Pancreas (tissue), 10 donors: ENCODE measurements around the gene TNFAIP3. TPM values are rescaled to one million over a fixed set of nuclear protein-coding genes. Genes with fewer than 3 reads are reported as not detected.
"Not testable (repeated sequence)": the region's sequence is repeated elsewhere in the genome, so short reads cannot be mapped to it uniquely, and the experiment has no call there.

Experiments
- ATAC-seq, 4 donors: fragments of 200-7000 bp; cut with Tn5 transposase; one replicate each; pipeline versions ENCODE4 v1.8.0 to v1.9.1; 2020; ENCODE audit warnings: mild to moderate bottlenecking in 4 of 4, moderate library complexity in 4 of 4
- DNase-seq, 6 donors: peaks; one replicate each; pipeline ENCODE4 v3.0.0-alpha.2; 2020
- FAIRE-seq: peaks from 2 replicates; lab custom pipeline; 2012; peaks lifted over from hg19 to GRCh38; lab: Jason Lieb, UNC
- H3K27ac ChIP-seq, 4 donors: fragments of 200-600 bp; sonication (generic); 1 replicate in 3 of 4; 2 replicates in 1 of 4; pipeline versions ENCODE4 v1.5.0 to v1.8.0; 2020
- H3K27me3 ChIP-seq, 4 donors: fragments of 200-600 bp; one replicate each; pipeline ENCODE4 v1.8.0; 2021
- H3K36me3 ChIP-seq, 3 donors: fragments of 200-600 bp; sonication (generic) in 1 of 3; one replicate each; pipeline versions ENCODE4 v1.5.0 to v1.8.0; 2020 to 2021
- H3K4me1 ChIP-seq, 3 donors: fragments of 200-600 bp; one replicate each; pipeline ENCODE4 v1.8.0; 2021
- H3K4me3 ChIP-seq, 4 donors: fragments of 200-600 bp; sonication (generic) in 2 of 4; one replicate each; pipeline versions ENCODE4 v1.5.0 to v1.8.0; 2020 to 2021
- H3K9me3 ChIP-seq, 4 donors: fragments of 200-600 bp; one replicate each; pipeline ENCODE4 v1.8.0; 2021
- WGBS, 2 donors: extraction: QIAGEN DNeasy Blood & Tissue Kit; methylation state at CpG; one replicate each; pipeline ENCODE4 v1.1.7; 2013; 5-methylcytosine and 5-hydroxymethylcytosine counted together
- intact Hi-C, 3 donors: fragments of 100-400 bp; cut with DNase I; formaldehyde crosslinking; loops; one replicate each; pipeline versions ENCODE4 v1.11.1 to v1.14.2; 2022
- polyA plus RNA-seq, 2 donors: library from polyadenylated mRNA; stranded (reverse); fragments of 200-250 nt; gene quantifications; one replicate each; pipeline ENCODE4 v1.2.3, GENCODE V29; 2013
- total RNA-seq, 6 donors: library from RNA; stranded (reverse); fragmentation: NEBNext Ultra II Directional in 4 of 6; extraction: Animal tissue kit (Norgen Biotek cat#: 25700) in 4 of 6; gene quantifications; one replicate each; pipeline versions ENCODE4 v1.2.1 to v1.2.4, GENCODE V29; 2021 to 2023
- TF ChIP-seq, protein P1 (sequence below), 4 donors: fragments of 200-600 bp; sonication (generic) in 3 of 4; IDR thresholded peaks; one replicate each; pipeline versions ENCODE4 v1.5.0 to v1.8.0; 2021; ENCODE audit warnings: antibody characterized with exemption in 4 of 4
- donor health status: healthy with polysubstance abuse.
- donor health status: DM: no; HTN: no; CAD: no; lungs with moderate emphysema.
- donor health status: DM: no; HTN: no; CAD: no.
- donor health status: control.
- donor health status: control.
- donor health status: Bipolar disorder and iron deficiency.
- donor health status: DM: yes; HTN: yes; CAD: no.
- donor health status: DM: no; HTN: no; CAD: no.
- donor health status: DM: no; HTN: no; CAD: no.
- donor health status: DM: yes; HTN: yes; CAD: no.

TNFAIP3 gene
- total and polyA plus RNA-seq, 8 donors: 9.3 to 59.2 (median 14.2) TPM

DNA sequence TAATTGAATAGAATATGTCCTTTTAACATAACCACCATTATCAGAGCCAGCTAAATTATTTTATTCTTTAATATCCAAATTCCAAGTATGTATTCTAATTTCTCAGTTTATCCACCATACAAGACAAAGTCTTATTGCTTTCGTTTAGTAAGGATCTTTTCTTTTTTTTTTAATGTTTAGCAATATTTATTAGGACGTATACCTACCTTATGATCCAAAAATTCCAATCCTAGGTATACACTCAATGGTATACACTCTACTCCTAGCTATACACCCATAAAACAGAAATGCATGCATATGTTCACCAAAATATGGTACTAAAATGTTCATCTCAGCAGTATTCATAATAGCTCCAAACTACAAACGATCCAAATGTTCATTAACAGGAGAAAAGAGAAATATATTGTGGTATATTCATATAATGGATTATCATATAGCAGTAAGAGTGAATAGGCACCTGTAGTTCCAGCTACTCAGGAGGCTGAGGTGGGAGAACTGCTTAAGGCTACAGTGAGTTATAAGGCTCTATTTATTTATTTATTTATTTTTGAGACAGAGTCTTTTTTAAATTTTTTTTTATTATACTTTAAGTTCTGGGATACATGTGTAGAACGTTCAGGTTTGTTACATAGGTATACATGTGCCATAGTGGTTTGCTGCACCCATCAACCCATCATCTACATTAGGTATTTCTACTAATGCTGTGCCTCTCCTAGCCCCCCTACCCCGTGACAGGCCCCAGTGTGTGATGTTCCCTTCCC, 17.3 kb downstream of the TNFAIP3 start:
- H3K27me3 ChIP-seq: no peaks in the 10 kb centered on the region
- DNase-seq: no peak
- peak overlapping the region in 1 of 4 donors; percentile 1 for H3K27ac ChIP-seq
- no peaks in the 10 kb centered on the region for H3K4me1 ChIP-seq
- WGBS, 2 donors: 81 to 85% methylated on average over 5 of the region's 5 CpGs
- ATAC-seq: no peak
- H3K4me3 ChIP-seq: no peak overlapping the region
- intact Hi-C loops: no loop called here
- no peak for FAIRE-seq
- no peaks in the 10 kb centered on the region for H3K9me3 ChIP-seq
- TF ChIP-seq, protein P1, sequence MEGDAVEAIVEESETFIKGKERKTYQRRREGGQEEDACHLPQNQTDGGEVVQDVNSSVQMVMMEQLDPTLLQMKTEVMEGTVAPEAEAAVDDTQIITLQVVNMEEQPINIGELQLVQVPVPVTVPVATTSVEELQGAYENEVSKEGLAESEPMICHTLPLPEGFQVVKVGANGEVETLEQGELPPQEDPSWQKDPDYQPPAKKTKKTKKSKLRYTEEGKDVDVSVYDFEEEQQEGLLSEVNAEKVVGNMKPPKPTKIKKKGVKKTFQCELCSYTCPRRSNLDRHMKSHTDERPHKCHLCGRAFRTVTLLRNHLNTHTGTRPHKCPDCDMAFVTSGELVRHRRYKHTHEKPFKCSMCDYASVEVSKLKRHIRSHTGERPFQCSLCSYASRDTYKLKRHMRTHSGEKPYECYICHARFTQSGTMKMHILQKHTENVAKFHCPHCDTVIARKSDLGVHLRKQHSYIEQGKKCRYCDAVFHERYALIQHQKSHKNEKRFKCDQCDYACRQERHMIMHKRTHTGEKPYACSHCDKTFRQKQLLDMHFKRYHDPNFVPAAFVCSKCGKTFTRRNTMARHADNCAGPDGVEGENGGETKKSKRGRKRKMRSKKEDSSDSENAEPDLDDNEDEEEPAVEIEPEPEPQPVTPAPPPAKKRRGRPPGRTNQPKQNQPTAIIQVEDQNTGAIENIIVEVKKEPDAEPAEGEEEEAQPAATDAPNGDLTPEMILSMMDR (IDR thresholded peaks at IDR 0.05): no peak
- H3K36me3 ChIP-seq: peaks cover under 1 to 36% (median 24%) of the 10 kb centered on the region in 3 donors

DNA sequence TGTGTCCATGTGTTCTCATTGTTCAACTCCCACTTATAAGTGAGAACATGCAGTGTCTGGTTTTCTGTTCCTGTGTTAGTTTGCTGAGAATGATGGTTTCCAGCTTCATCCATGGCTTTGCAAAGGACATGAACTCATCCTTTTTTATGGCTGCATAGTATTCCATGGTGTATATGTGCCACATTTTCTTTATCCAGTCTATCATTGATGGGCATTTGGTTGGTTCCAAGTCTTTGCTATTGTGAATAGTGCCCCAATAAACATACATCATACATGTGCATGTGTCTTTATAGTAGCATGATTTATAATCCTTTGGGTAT, 17.8 kb downstream of the TNFAIP3 start:
- H3K9me3 ChIP-seq, H3K27me3 ChIP-seq, H3K27ac ChIP-seq, FAIRE-seq, DNase-seq, ATAC-seq, intact Hi-C loops, H3K4me1 ChIP-seq, H3K4me3 ChIP-seq: not testable (repeated sequence)
- peaks cover 0 to 30% (median 21%) of the 10 kb centered on the region in 3 donors for H3K36me3 ChIP-seq

DNA sequence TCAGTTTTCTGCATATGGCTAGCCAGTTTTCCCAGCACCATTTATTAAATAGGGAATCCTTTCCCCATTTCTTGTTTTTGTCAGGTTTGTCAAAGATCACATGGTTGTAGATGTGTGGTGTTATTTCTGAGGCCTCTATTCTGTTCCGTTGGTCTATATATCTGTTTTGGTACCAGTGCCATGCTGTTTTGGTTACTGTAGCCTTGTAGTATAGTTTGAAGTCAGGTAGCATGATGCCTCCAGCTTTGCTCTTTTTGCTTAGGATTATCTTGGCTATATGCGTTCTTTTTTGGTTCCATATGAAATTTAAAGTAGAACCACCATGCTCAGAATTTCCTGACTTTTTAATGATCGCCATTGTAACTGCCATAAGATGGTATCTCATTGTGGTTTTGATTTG, 19.2 kb downstream of the TNFAIP3 start:
- H3K36me3 ChIP-seq: peaks cover 0 to 17% (median 10%) of the 10 kb centered on the region in 3 donors
- H3K9me3 ChIP-seq, intact Hi-C loops, FAIRE-seq, H3K27me3 ChIP-seq, DNase-seq, H3K4me3 ChIP-seq, H3K4me1 ChIP-seq, H3K27ac ChIP-seq, ATAC-seq: not testable (repeated sequence)
- 91 to 95% methylated on average over 3 of the region's 3 CpGs for WGBS, 2 donors

DNA sequence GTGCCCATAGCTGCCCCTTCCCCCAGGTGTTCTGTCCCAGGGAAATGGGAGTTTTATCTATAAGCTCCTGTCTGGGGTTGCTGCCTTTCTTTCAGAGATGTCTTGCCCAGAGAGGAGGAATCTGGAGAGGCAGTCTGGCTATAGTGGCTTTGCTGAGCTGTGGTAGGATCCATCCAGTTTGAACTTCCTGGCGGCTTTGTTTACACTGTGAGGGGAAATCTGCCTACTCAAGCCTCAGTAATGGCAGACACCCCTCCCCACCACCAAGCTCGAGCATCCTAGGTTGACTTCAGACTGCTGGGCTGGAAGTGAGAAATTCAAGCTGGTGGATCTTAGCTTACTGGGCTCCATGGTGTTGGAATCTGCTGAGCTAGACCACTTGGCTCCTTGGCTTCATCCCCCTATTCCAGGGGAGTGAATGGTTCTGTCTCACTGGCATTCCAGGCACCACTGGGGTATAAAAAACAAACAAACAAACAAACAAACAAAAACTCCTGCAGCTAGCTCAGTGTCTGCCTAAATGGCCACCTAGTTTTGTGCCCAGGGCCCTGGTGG, 24.0 kb downstream of the TNFAIP3 start:
- Histone ChIP-seq H3K4me3 (no peak overlapping the region), H3K27ac (no peak overlapping the region), H3K9me3 (no peaks in the 10 kb centered on the region), H3K4me1 (no peaks in the 10 kb centered on the region), H3K36me3 (no peaks in the 10 kb centered on the region), H3K27me3 (no peaks in the 10 kb centered on the region)
- DNase-seq (no peak), ATAC-seq (no peak), FAIRE-seq (no peak)
- WGBS, 2 donors: 61 to 71% methylated on average over 2 of the region's 2 CpGs
- intact Hi-C loops: no loop called here
- TF ChIP-seq, protein P1 (IDR thresholded peaks at IDR 0.05): no peak

DNA sequence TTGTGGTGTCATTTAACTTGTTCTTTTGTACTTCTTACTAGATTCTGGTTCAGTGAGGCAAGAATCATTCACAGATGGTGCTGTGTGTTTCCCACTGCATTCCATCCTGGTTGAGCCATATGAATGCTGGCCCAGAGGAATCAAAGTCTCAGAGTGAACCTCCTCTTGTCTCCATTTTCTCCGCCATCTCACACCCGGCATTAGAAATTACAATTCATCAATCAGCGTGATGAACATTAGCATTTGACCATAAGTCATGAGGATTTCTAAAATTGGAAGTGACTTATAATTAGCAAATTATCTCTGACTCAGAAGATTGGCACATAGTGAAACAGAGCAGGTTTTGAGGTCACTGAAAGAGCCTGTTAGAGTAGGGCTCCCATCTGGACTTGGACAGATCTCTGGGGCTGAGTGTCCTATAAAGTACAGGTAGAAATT, 25.2 kb downstream of the TNFAIP3 start:
- ATAC-seq (no peak), DNase-seq (no peak), FAIRE-seq (no peak)
- Histone ChIP-seq H3K9me3 (no peaks in the 10 kb centered on the region), H3K4me1 (no peaks in the 10 kb centered on the region), H3K27me3 (no peaks in the 10 kb centered on the region), H3K4me3 (no peak overlapping the region), H3K27ac (no peak overlapping the region), H3K36me3 (no peaks in the 10 kb centered on the region)
- WGBS, 2 donors: 90 to 96% methylated on average over 3 of the region's 3 CpGs
- intact Hi-C loops: no loop called here
- TF ChIP-seq, protein P1 (IDR thresholded peaks at IDR 0.05): no peak

DNA sequence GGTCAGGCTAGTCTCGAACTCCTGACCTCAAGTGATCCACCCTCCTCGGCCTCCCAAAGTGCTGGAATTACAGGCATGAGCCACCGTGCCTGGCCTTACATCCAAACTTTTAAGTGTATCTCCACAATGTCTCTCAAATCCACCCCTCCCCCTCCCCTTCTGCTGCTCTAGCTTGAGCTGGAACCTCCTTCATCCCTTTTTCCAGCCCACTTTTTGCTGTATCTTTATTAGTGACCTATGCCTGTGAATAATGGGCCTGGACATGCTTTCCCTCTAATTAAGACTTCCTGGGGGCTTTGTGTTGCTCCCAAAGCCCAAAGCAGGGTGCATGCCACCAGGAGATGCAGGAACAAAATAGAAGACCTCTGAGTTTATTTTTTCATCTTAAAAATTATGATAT, 26.1 kb downstream of the TNFAIP3 start:
- ATAC-seq: no peak
- FAIRE-seq: no peak

More for the DNA sequence above, 26.1 kb downstream of the TNFAIP3 start:
- intact Hi-C loops: no loop called here
- H3K4me1 ChIP-seq: no peaks in the 10 kb centered on the region
- no peaks in the 10 kb centered on the region for H3K36me3 ChIP-seq
- no peaks in the 10 kb centered on the region for H3K9me3 ChIP-seq
- TF ChIP-seq, protein P1 (IDR thresholded peaks at IDR 0.05): no peak
- H3K27ac ChIP-seq: no peak overlapping the region
- no peak overlapping the region for H3K4me3 ChIP-seq
- 68 to 85% methylated on average over 3 of the region's 3 CpGs for WGBS, 2 donors
- H3K27me3 ChIP-seq: no peaks in the 10 kb centered on the region
- DNase-seq: no peak
